Loucy (cell line): Measurements from ENCODE around the gene SDCCAG8.

Experiments used
- CTCF ChIP-seq: fragments of 200-600 bp; sonication (generic); conservative IDR thresholded peaks from 2 replicates; pipeline ENCODE4 v1.5.1; 2014; ENCODE audit warnings: mild to moderate bottlenecking, antibody characterized with exemption, low read length
- EZH2phosphoT487 ChIP-seq: fragments of 200-600 bp; IDR thresholded peaks from 2 replicates; pipeline ENCODE4 v1.6.1; 2018; ENCODE audit warnings: antibody characterized with exemption, mild to moderate bottlenecking, moderate library complexity, borderline replicate concordance

GRCh38 chr1:243505986-243506689 is 250.3 kb downstream of the SDCCAG8 start:
- TF ChIP-seq CTCF (no peak), EZH2phosphoT487 (no peak)
